Measurements from ENCODE around the gene PTH2R.
"Not testable (repeated sequence)": the region's sequence is repeated elsewhere in the genome, so short reads cannot be mapped to it uniquely, and the experiment has no call there.

Gene PTH2R

DNA sequence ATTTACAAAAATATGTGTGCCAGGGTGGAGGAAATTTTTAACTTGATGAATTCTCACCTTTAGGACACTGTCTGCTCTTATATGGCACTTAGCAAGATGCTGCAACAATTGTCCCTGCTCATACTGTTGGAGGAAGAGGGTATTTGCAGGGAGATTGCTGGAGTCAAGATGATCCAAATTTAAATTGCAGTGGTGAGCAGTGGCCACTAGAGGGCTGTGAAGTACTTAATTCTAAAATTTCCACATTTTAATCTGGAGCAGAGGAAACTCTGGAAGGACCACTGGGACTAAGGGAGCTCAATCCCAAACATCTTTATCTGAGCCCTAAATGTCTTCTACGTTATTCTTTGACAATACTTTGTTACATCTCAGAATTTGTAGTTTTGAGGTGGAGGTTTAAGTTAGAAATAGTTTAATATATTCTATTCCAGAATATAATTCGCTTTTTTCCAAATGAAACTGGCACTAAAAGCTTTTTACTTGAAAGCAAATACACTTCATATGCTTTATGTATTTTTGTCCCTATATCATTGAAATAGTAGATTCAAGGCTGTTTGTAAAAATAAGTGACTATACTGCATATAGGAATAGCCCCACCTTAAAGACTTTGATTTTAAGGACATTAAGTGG, 33.0 kb upstream of the PTH2R start:
- in situ Hi-C loops (cut with MboI; ENCODE audit: low pct_unique_long_range_greater_than_20kb, low sequenced_read_pairs, unreplicated experiment), result no loop called here
- DNase-seq (ENCODE audit: low spot score), result peak; percentile 65

DNA sequence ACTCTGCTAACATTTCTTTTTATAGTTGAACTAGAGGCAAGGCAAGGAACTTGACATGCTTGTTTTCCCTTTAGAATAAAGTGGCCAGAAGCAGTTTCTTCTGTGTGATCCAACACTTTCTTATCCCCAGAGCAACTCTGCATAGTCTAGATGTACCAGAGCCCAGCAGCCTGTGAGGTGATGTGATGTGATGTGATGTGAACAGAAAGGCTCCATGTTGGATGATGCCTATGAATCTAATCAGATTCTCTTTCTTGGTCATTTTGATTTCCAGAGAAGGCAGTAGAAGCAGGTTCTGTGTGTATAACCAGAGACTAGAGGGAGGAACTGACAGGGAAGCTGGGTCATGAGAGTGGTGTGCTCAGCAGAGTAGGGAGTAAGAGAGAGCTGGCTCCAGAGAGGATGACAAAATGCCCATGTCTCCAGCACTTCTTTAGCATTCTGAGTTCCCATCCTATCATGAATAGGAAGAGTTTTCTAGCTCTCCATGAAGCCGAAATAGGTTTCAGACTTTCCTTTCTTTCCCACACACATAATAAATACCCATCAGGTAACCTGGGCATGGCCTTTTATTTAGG, 31.0 kb upstream of the PTH2R start:
- no peak for DNase-seq (ENCODE audit: low spot score)
- in situ Hi-C loops (cut with MboI; ENCODE audit: low pct_unique_long_range_greater_than_20kb, low sequenced_read_pairs, unreplicated experiment), result no loop called here
- TF ChIP-seq CTCF (IDR thresholded peaks at IDR 0.05; ENCODE audit: extremely low read depth, insufficient read depth, missing control alignments), result no peak

More for the DNA sequence above, 33.0 kb upstream of the PTH2R start:
- TF ChIP-seq CTCF (IDR thresholded peaks at IDR 0.05; ENCODE audit: extremely low read depth, insufficient read depth, missing control alignments), result peak; percentile 75

GRCh38 chr2:208377344-208377860, 29.2 kb upstream of the PTH2R start:
- in situ Hi-C loops (cut with MboI; ENCODE audit: low pct_unique_long_range_greater_than_20kb, low sequenced_read_pairs, unreplicated experiment); DNase-seq (ENCODE audit: low spot score): not testable (repeated sequence)

GRCh38 chr2:208379192-208379591, 27.4 kb upstream of the PTH2R start:
- in situ Hi-C loops (cut with MboI; ENCODE audit: low pct_unique_long_range_greater_than_20kb, low sequenced_read_pairs, unreplicated experiment), result no loop called here
- no peak for TF ChIP-seq CTCF (IDR thresholded peaks at IDR 0.05; ENCODE audit: extremely low read depth, insufficient read depth, missing control alignments)
- DNase-seq (ENCODE audit: low spot score), result no peak

DNA sequence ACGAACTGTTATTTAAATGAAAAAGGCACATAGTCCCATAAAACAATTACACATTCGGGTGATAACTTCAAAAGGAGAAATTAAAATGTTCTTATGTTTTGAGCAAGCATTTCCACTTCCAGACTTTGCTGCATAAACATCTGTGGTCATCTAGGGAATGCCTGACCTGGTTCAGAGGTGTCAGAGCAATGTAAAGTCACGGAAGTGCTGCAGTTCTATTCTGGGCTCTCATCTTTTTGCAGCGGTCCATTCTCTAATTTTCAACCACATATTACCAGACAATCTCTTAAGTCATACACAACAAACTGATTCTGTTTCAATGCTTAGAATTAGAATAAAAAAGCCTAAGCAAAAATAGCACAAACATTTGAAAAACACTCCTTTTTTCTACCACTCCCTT, 22.0 kb upstream of the PTH2R start:
- TF ChIP-seq CTCF (IDR thresholded peaks at IDR 0.05; ENCODE audit: extremely low read depth, insufficient read depth, missing control alignments), result no peak
- no peak for DNase-seq (ENCODE audit: low spot score)
- in situ Hi-C loops (cut with MboI; ENCODE audit: low pct_unique_long_range_greater_than_20kb, low sequenced_read_pairs, unreplicated experiment), result no loop called here

- DNase-seq (ENCODE audit: low spot score), result no peak
- TF ChIP-seq CTCF (IDR thresholded peaks at IDR 0.05; ENCODE audit: extremely low read depth, insufficient read depth, missing control alignments), result no peak
- in situ Hi-C loops (cut with MboI; ENCODE audit: low pct_unique_long_range_greater_than_20kb, low sequenced_read_pairs, unreplicated experiment), result no loop called here
Observed at GRCh38 chr2:208386541-208386940, 20.1 kb upstream of the PTH2R start.

- no peak for TF ChIP-seq CTCF (IDR thresholded peaks at IDR 0.05; ENCODE audit: extremely low read depth, insufficient read depth, missing control alignments)
- no peak for DNase-seq (ENCODE audit: low spot score)
- in situ Hi-C loops (cut with MboI; ENCODE audit: low pct_unique_long_range_greater_than_20kb, low sequenced_read_pairs, unreplicated experiment), result no loop called here
Observed at GRCh38 chr2:208389940-208390339, 16.7 kb upstream of the PTH2R start.

Measured in GM13977 (cell line).